H9 (cell line): ENCODE measurements around the gene ITIH5. TPM values are rescaled to one million over a fixed set of nuclear protein-coding genes. Genes with fewer than 3 reads are reported as not detected.

ENCODE experiments used
- DNase-seq: peaks from one replicate; pipeline ENCODE4 v3.0.0-alpha.2; 2017
- H2AFZ ChIP-seq: one replicate; pipeline ENCODE4 v1.6.1; 2013; ENCODE audit warnings: mild to moderate bottlenecking, low read length, control low read depth, moderate library complexity
- H2AK5ac ChIP-seq: 2 replicates; pipeline ENCODE4 v1.6.1; 2013; ENCODE audit warnings: low read length, control low read depth, mixed read lengths; ENCODE audit not compliant: insufficient read length
- H2BK120ac ChIP-seq: one replicate; pipeline ENCODE4 v1.6.1; 2013; ENCODE audit warnings: low read depth, mild to moderate bottlenecking, low read length, control low read depth, inconsistent platforms; ENCODE audit not compliant: poor library complexity, severe bottlenecking
- H2BK12ac ChIP-seq: 2 replicates; pipeline ENCODE4 v1.6.1; 2013; ENCODE audit warnings: low read length, control low read depth, mixed read lengths, low read depth; ENCODE audit not compliant: insufficient read length
- H2BK15ac ChIP-seq: 2 replicates; pipeline ENCODE4 v1.6.1; 2013; ENCODE audit warnings: low read depth, low read length, control low read depth
- H2BK20ac ChIP-seq: one replicate; pipeline ENCODE4 v1.6.1; 2013; ENCODE audit warnings: low read depth, mild to moderate bottlenecking, low read length, control low read depth, inconsistent platforms; ENCODE audit not compliant: poor library complexity, severe bottlenecking
- H2BK5ac ChIP-seq: 2 replicates; pipeline ENCODE4 v1.6.1; 2013; ENCODE audit warnings: low read length, control low read depth, mixed read lengths; ENCODE audit not compliant: insufficient read length
- H3K14ac ChIP-seq: 2 replicates; pipeline ENCODE4 v1.6.1; 2013; ENCODE audit warnings: low read length, control low read depth; ENCODE audit not compliant: insufficient read depth
- H3K18ac ChIP-seq: 2 replicates; pipeline ENCODE4 v1.6.1; 2013; ENCODE audit warnings: low read depth, mild to moderate bottlenecking, mixed read lengths, low read length, control low read depth; ENCODE audit not compliant: insufficient read length
- H3K23ac ChIP-seq: 2 replicates; pipeline ENCODE4 v1.6.1; 2013; ENCODE audit warnings: low read length, control low read depth, mixed read lengths, low read depth; ENCODE audit not compliant: insufficient read length
- H3K23me2 ChIP-seq: 2 replicates; pipeline ENCODE4 v1.6.1; 2013; ENCODE audit warnings: low read depth, mild to moderate bottlenecking, mixed read lengths, low read length, control low read depth; ENCODE audit not compliant: insufficient read length, poor library complexity, severe bottlenecking
- H3K27ac ChIP-seq: 2 replicates; pipeline ENCODE4 v1.5.1; 2013; ENCODE audit warnings: low read length, control low read depth, mixed read lengths, low read depth; ENCODE audit not compliant: insufficient read length
- H3K27me3 ChIP-seq: 2 replicates; pipeline ENCODE4 v1.6.1; 2013; ENCODE audit warnings: low read length, control low read depth, inconsistent platforms; ENCODE audit not compliant: insufficient read depth
- H3K4ac ChIP-seq: 2 replicates; pipeline ENCODE4 v1.6.1; 2013; ENCODE audit warnings: low read depth, mild to moderate bottlenecking, control low read depth, inconsistent platforms, low read length, moderate library complexity
- H3K4me1 ChIP-seq: 2 replicates; pipeline ENCODE4 v1.6.1; 2013; ENCODE audit warnings: low read length, control low read depth, inconsistent platforms; ENCODE audit not compliant: insufficient read depth
- H3K4me2 ChIP-seq: 2 replicates; pipeline ENCODE4 v1.6.1; 2013; ENCODE audit warnings: low read length, control low read depth, mixed read lengths; ENCODE audit not compliant: insufficient read length, insufficient read depth
- H3K56ac ChIP-seq: 2 replicates; pipeline ENCODE4 v1.6.1; 2013; ENCODE audit warnings: low read depth, mild to moderate bottlenecking, mixed read lengths, low read length, control low read depth; ENCODE audit not compliant: insufficient read length
- H3K79me1 ChIP-seq: 2 replicates; pipeline ENCODE4 v1.6.1; 2013; ENCODE audit warnings: low read depth, mild to moderate bottlenecking, moderate library complexity, low read length, control low read depth, inconsistent platforms; ENCODE audit not compliant: insufficient read depth, poor library complexity, severe bottlenecking
- H3K79me2 ChIP-seq: 2 replicates; pipeline ENCODE4 v1.6.1; 2013; ENCODE audit warnings: low read length, control low read depth, inconsistent platforms; ENCODE audit not compliant: insufficient read depth
- H3K9ac ChIP-seq: 2 replicates; pipeline ENCODE4 v1.6.1; 2013; ENCODE audit warnings: low read length, control low read depth, mixed read lengths; ENCODE audit not compliant: insufficient read length; ENCODE audit errors: extremely low read depth
- H3K9me3 ChIP-seq: one replicate; pipeline ENCODE4 v1.6.1; 2013; ENCODE audit warnings: low read depth, low read length, inconsistent platforms; ENCODE audit not compliant: control insufficient read depth
- H3T11ph ChIP-seq: one replicate; pipeline ENCODE4 v1.6.1; 2013; ENCODE audit warnings: mild to moderate bottlenecking, low read length, control low read depth, inconsistent platforms
- H4K20me1 ChIP-seq: one replicate; pipeline ENCODE4 v1.6.1; 2013; ENCODE audit not compliant: control insufficient read depth, insufficient read length, insufficient read depth
- H4K5ac ChIP-seq: 2 replicates; pipeline ENCODE4 v1.6.1; 2013; ENCODE audit warnings: low read depth, mild to moderate bottlenecking, mixed read lengths, low read length, control low read depth; ENCODE audit not compliant: insufficient read length
- H4K8ac ChIP-seq: replicated peaks from 2 replicates; pipeline ENCODE4 v1.6.1; 2013; ENCODE audit warnings: low read length, control low read depth, mixed read lengths, low read depth; ENCODE audit not compliant: insufficient read length
- H4K91ac ChIP-seq: 2 replicates; pipeline ENCODE4 v1.6.1; 2013; ENCODE audit warnings: low read depth, mild to moderate bottlenecking, moderate library complexity, mixed read lengths, low read length, control low read depth; ENCODE audit not compliant: insufficient read length
- H3K27ac Mint-ChIP-seq, 3 experiments: 2 replicates in 2 of 3; 3 replicates in 1 of 3; pipeline ENCODE4 v1.8.0; 2020 to 2021; ENCODE audit warnings: mixed read lengths in 3 of 3, mild to moderate bottlenecking in 1 of 3, moderate library complexity in 1 of 3
- H3K27me3 Mint-ChIP-seq: 2 replicates; pipeline ENCODE4 v1.8.0; 2021; ENCODE audit warnings: low read depth, mild to moderate bottlenecking, moderate library complexity, mixed read lengths
- H3K36me3 Mint-ChIP-seq, 3 experiments: 2 replicates in 2 of 3; 3 replicates in 1 of 3; pipeline ENCODE4 v1.8.0; 2020 to 2021; ENCODE audit warnings: low read depth in 3 of 3, mixed read lengths in 3 of 3; ENCODE audit not compliant: insufficient read depth in 1 of 3
- H3K4me1 Mint-ChIP-seq, 2 experiments: 2 replicates each; pipeline ENCODE4 v1.8.0; 2020; ENCODE audit warnings: mixed read lengths in 2 of 2
- H3K4me3 Mint-ChIP-seq, 2 experiments: 2 replicates in 1 of 2; 3 replicates in 1 of 2; pipeline ENCODE4 v1.8.0; 2020 to 2021; ENCODE audit warnings: mild to moderate bottlenecking in 2 of 2, mixed read lengths in 2 of 2, moderate library complexity in 1 of 2
- H3K9me3 Mint-ChIP-seq, 2 experiments: 2 replicates in 1 of 2; 3 replicates in 1 of 2; pipeline ENCODE4 v1.8.0; 2020; ENCODE audit warnings: mild to moderate bottlenecking in 2 of 2, mixed read lengths in 2 of 2, moderate library complexity in 1 of 2
- WGBS: extraction: QIAGEN DNeasy Blood & Tissue Kit; methylation state at CpG from one replicate; pipeline ENCODE4 v1.1.7; 2013; ENCODE audit warnings: missing lambda C conversion rate, low lambda C conversion rate, mixed read lengths; ENCODE audit not compliant: insufficient read length; ENCODE audit errors: extremely low coverage; 5-methylcytosine and 5-hydroxymethylcytosine counted together
- total RNA-seq: library from RNA; stranded (reverse); gene quantifications from 2 replicates; pipeline ENCODE4 v1.2.1, GENCODE V29; 2021
- TF ChIP-seq, protein P1 (sequence below): fragments of 200-600 bp; sonication (generic); conservative IDR thresholded peaks from 3 replicates; pipeline ENCODE4 v1.8.0; 2021; ENCODE audit warnings: antibody characterized with exemption, mild to moderate bottlenecking

Gene ITIH5
- total RNA-seq, 1 experiment from 2014 or later: 1.3 TPM

DNA sequence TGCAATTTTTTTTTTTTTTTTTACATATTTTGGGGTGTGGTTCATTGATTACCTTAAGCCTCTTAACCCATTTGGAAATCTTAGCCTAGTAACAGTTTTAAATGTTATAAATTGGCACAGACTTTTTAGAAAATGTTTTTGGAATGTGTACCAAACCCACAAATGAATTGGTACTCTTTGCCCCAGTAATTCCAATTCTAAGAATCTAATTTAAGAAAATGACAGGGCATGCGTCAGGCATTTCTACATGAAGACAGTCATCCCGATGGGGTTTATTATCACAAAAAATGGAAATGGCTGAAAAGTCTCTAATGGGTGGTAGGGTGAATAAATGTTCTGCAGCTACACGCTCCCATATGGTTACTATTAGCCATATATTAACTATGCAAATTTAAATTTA is 54.9 kb downstream of the ITIH5 start:
- no peak overlapping the region for H2AK5ac ChIP-seq
- Mint-ChIP-seq H3K4me1 (peaks cover 4% of the 10 kb centered on the region in 2 experiments; a peak in 2 of 4 replicates), H3K27me3 (no peaks in the 10 kb centered on the region), H3K4me3 (no peak overlapping the region), H3K36me3 (no peaks in the 10 kb centered on the region), H3K27ac (no peak overlapping the region), H3K9me3 (no peaks in the 10 kb centered on the region)
- no peak overlapping the region for H3K18ac ChIP-seq
- H2BK15ac ChIP-seq: no peak overlapping the region
- no peak overlapping the region for H2BK12ac ChIP-seq
- no peaks in the 10 kb centered on the region for H3K23me2 ChIP-seq
- no peak overlapping the region for H4K91ac ChIP-seq
- H4K20me1 ChIP-seq: no peaks in the 10 kb centered on the region
- no CpG with 5 or more reads among the region's 3 CpGs for WGBS
- no peak overlapping the region for H2AFZ ChIP-seq
- no peaks in the 10 kb centered on the region for H3K79me1 ChIP-seq
- H2BK5ac ChIP-seq: no peak overlapping the region
- H3K4ac ChIP-seq: no peak overlapping the region
- H3K23ac ChIP-seq: no peak overlapping the region
- H3K4me2 ChIP-seq: no peak overlapping the region
- no peak overlapping the region for H4K5ac ChIP-seq
- H3K14ac ChIP-seq: no peak overlapping the region
- H3K9me3 ChIP-seq: no peaks in the 10 kb centered on the region
- no peak overlapping the region for H3K27ac ChIP-seq
- H3K4me1 ChIP-seq: no peaks in the 10 kb centered on the region
- no peaks in the 10 kb centered on the region for H3K79me2 ChIP-seq
- no peaks in the 10 kb centered on the region for H3K27me3 ChIP-seq
- no peak overlapping the region for H3T11ph ChIP-seq
- H2BK20ac ChIP-seq: no peak overlapping the region
- no peak overlapping the region for H3K56ac ChIP-seq
- H3K9ac ChIP-seq: no peak overlapping the region
- H2BK120ac ChIP-seq: no peak overlapping the region
- TF ChIP-seq, protein P1, sequence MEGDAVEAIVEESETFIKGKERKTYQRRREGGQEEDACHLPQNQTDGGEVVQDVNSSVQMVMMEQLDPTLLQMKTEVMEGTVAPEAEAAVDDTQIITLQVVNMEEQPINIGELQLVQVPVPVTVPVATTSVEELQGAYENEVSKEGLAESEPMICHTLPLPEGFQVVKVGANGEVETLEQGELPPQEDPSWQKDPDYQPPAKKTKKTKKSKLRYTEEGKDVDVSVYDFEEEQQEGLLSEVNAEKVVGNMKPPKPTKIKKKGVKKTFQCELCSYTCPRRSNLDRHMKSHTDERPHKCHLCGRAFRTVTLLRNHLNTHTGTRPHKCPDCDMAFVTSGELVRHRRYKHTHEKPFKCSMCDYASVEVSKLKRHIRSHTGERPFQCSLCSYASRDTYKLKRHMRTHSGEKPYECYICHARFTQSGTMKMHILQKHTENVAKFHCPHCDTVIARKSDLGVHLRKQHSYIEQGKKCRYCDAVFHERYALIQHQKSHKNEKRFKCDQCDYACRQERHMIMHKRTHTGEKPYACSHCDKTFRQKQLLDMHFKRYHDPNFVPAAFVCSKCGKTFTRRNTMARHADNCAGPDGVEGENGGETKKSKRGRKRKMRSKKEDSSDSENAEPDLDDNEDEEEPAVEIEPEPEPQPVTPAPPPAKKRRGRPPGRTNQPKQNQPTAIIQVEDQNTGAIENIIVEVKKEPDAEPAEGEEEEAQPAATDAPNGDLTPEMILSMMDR: no peak
- no peak overlapping the region for H4K8ac ChIP-seq
- DNase-seq: no peak
